Measurements from ENCODE around the gene OAS2. TPM values are rescaled to one million over a fixed set of nuclear protein-coding genes. Genes with fewer than 3 reads are reported as not detected.
"Not testable (repeated sequence)": the region's sequence is repeated elsewhere in the genome, so short reads cannot be mapped to it uniquely, and the experiment has no call there.

OAS2 gene
- total and polyA plus RNA-seq, 9 of the 15 experiments (the other 6 are each of a cell fraction or from before 2014, with no cell fraction given): 0.13 to 0.85 TPM; not detected in 7

DNA sequence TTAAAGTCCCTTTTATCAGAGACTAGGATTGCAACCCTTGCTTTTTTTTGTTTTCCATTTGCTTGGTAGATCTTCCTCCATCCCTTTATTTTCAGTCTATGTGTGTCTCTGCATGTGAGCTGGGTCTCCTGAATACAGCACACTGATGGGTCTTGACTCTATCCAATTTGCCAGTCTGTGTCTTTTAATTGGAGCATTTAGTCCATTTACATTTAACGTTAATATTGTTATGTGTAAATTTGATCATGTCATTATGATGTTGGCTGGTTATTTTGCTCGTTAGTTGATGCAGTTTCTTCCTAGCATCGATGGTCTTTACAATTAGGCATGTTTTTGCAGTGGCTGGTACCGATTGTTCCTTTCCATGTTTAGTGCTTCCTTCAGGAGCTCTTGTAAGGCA lies 21.2 kb upstream of the OAS2 start:
- BruUV-seq (replicated peaks); H3K9ac ChIP-seq (ENCODE audit: insufficient read depth in 1 of 2, low read depth in 2 of 2, low read length in 2 of 2); FAIRE-seq; H3K4me2 ChIP-seq (ENCODE audit: insufficient read depth, low read length); H3K79me2 ChIP-seq (ENCODE audit: control insufficient read depth, insufficient read depth, low read length); H3K27ac ChIP-seq (ENCODE audit: extremely low read depth, low read depth, low read length); H4K20me1 ChIP-seq (replicated peaks; ENCODE audit: control insufficient read depth, insufficient read depth, low read length); CTCF ChIA-PET (ENCODE audit: low intra/inter-chr PET ratio); H2AFZ ChIP-seq (ENCODE audit: low read depth, low read length); H3K9me1 ChIP-seq (ENCODE audit: control insufficient read depth, insufficient read depth, low read length); ATAC-seq; H3K9me3 ChIP-seq (replicated peaks; ENCODE audit: control insufficient read depth, insufficient read depth, low read depth, low read length); H3K4me1 ChIP-seq (replicated peaks in 1 of 2; ENCODE audit: control insufficient read depth in 2 of 2, insufficient read depth in 2 of 2, low read length in 2 of 2); H3K4me3 ChIP-seq; H3K27me3 ChIP-seq (ENCODE audit: control insufficient read depth in 2 of 2, insufficient read depth in 2 of 2, low read length in 2 of 2); in situ Hi-C loops (cut with MboI); POLR2A ChIA-PET; H3K36me3 ChIP-seq (ENCODE audit: control insufficient read depth, insufficient read depth, low read length); intact Hi-C loops (cut with micrococcal nuclease); DNase-seq (ENCODE audit: extremely low read depth in 1 of 4, low spot score in 3 of 4): not testable (repeated sequence)
- 0% methylated on average over 4 of the region's 4 CpGs for whole genome bisulfite sequencing (ENCODE audit: insufficient coverage, low coverage, missing lambda C conversion rate)
- peak; percentile 95 for TF ChIP-seq ZNF507 (tag; conservative IDR thresholded peaks at IDR 0.05)
- peak; percentile 68 for TF ChIP-seq ZNF354B (CRISPR knock-in tag; IDR thresholded peaks at IDR 0.05)

DNA sequence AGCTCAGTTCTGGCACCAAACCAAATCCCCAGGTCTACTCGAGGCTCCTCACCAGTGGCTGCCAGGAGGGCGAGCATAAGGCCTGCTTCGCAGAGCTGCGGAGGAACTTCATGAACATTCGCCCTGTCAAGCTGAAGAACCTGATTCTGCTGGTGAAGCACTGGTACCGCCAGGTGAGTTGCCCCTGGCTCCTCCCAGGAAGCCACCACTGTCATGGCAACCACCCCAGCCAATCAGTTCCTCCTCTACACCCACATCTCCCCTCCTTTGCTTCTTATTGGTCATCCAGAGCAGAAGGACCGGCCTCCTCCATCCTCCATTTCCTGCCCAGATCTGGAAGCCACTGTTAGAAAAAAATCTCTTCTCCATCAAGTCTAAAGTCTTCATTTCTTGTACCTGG lies 17.2 kb upstream of the OAS2 start:
- POLR2A ChIA-PET: no interaction called here
- Histone ChIP-seq H3K9me3 (replicated peaks; ENCODE audit: control insufficient read depth, insufficient read depth, low read depth, low read length) (no peaks in the 10 kb centered on the region), H3K27me3 (ENCODE audit: control insufficient read depth in 2 of 2, insufficient read depth in 2 of 2, low read length in 2 of 2) (peaks cover 0 to 7% of the 10 kb centered on the region in 2 experiments; a peak in 2 of 5 replicates), H3K9ac (ENCODE audit: insufficient read depth in 1 of 2, low read depth in 2 of 2, low read length in 2 of 2) (no peak overlapping the region), H3K4me1 (replicated peaks in 1 of 2; ENCODE audit: control insufficient read depth in 2 of 2, insufficient read depth in 2 of 2, low read length in 2 of 2) (no peaks in the 10 kb centered on the region), H4K20me1 (replicated peaks; ENCODE audit: control insufficient read depth, insufficient read depth, low read length) (no peaks in the 10 kb centered on the region), H3K36me3 (ENCODE audit: control insufficient read depth, insufficient read depth, low read length) (no peaks in the 10 kb centered on the region), H3K79me2 (ENCODE audit: control insufficient read depth, insufficient read depth, low read length) (no peaks in the 10 kb centered on the region), H3K27ac (ENCODE audit: extremely low read depth, low read depth, low read length) (no peak overlapping the region), H3K9me1 (ENCODE audit: control insufficient read depth, insufficient read depth, low read length) (no peaks in the 10 kb centered on the region), H2AFZ (ENCODE audit: low read depth, low read length) (no peak overlapping the region), H3K4me2 (ENCODE audit: insufficient read depth, low read length) (no peak overlapping the region), H3K4me3 (no peak overlapping the region)
- under 1% methylated on average over 7 of the region's 7 CpGs for WGBS (ENCODE audit: insufficient coverage, low coverage, missing lambda C conversion rate)
- DNase-seq (ENCODE audit: extremely low read depth in 1 of 4, low spot score in 3 of 4) (peak in 1 of 4 experiments; percentile 56), ATAC-seq (peak; percentile 61; the same call in 2 of the 3 replicates), FAIRE-seq (no peak)
- in situ Hi-C loops (cut with MboI): no loop called here
- BruUV-seq (replicated peaks): no TSS peak
- CTCF ChIA-PET (ENCODE audit: low intra/inter-chr PET ratio): no interaction called here
- intact Hi-C loops (cut with micrococcal nuclease): no loop called here
- TF ChIP-seq, protein P1, sequence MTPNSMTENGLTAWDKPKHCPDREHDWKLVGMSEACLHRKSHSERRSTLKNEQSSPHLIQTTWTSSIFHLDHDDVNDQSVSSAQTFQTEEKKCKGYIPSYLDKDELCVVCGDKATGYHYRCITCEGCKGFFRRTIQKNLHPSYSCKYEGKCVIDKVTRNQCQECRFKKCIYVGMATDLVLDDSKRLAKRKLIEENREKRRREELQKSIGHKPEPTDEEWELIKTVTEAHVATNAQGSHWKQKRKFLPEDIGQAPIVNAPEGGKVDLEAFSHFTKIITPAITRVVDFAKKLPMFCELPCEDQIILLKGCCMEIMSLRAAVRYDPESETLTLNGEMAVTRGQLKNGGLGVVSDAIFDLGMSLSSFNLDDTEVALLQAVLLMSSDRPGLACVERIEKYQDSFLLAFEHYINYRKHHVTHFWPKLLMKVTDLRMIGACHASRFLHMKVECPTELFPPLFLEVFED (CRISPR knock-in tag; conservative IDR thresholded peaks at IDR 0.05): no peak
- TF ChIP-seq FOS (IDR thresholded peaks at IDR 0.05; ENCODE audit: extremely low read depth, insufficient read length): peak; percentile 17
- no peak for TF ChIP-seq HDAC1 (IDR thresholded peaks at IDR 0.05)
- peak; percentile 73 for TF ChIP-seq RFX1 (IDR thresholded peaks at IDR 0.05)
- TF ChIP-seq GABPB1 (CRISPR knock-in tag; IDR thresholded peaks at IDR 0.05): no peak
- no peak for TF ChIP-seq UBTF (IDR thresholded peaks at IDR 0.05; ENCODE audit: borderline replicate concordance in 1 of 2, low read depth in 2 of 2, low read length in 2 of 2)
- peak; percentile 34 for TF ChIP-seq NFYB (IDR thresholded peaks at IDR 0.05; ENCODE audit: extremely low read depth, insufficient read length)
